OCI-LY7 (cell line): Measurements from ENCODE around the gene TDRD1. TPM values are rescaled to one million over a fixed set of nuclear protein-coding genes. Genes with fewer than 3 reads are reported as not detected.

Experiments
- BruUV-seq: library from RNA; stranded (reverse); fragments of 400-500 nt; replicated peaks from 2 replicates; lab custom pipeline; 2021; lab: Mats Ljungman, UMichigan
- CTCF ChIA-PET: fragments of 300-600 bp; sonication (Branson Sonifier 250); formaldehyde crosslinking; loops from one replicate; lab custom pipeline; 2022; ENCODE audit warnings: antibody characterized with exemption; ENCODE audit not compliant: unreplicated experiment; lab: Charles Lee
- POLR2A ChIA-PET: fragments of 300-600 bp; sonication (Branson Sonifier 250); formaldehyde crosslinking; loops from one replicate; lab custom pipeline; 2022; ENCODE audit warnings: antibody characterized with exemption; lab: Charles Lee
- DNase-seq: peaks from one replicate; pipeline ENCODE4 v3.0.0-alpha.2; 2015; ENCODE audit warnings: low spot score
- H2AFZ ChIP-seq: fragments of 200-600 bp; sonication (generic), shearing (Covaris generic); 2 replicates; pipeline ENCODE4 v1.6.1; 2014; ENCODE audit warnings: mild to moderate bottlenecking, antibody characterized with exemption, low read length, moderate library complexity
- H3K27ac ChIP-seq: fragments of 200-600 bp; sonication (generic); 2 replicates; pipeline ENCODE4 v1.5.1; 2014; ENCODE audit warnings: mixed run types, low read depth, mild to moderate bottlenecking, moderate library complexity, low read length, inconsistent platforms; ENCODE audit not compliant: poor library complexity, severe bottlenecking
- H3K36me3 ChIP-seq: fragments of 200-600 bp; sonication (generic); 2 replicates; pipeline ENCODE4 v1.6.1; 2014; ENCODE audit warnings: mild to moderate bottlenecking, antibody characterized with exemption, low read length, moderate library complexity, mixed read lengths; ENCODE audit not compliant: insufficient read depth
- H3K4me1 ChIP-seq: fragments of 200-600 bp; sonication (generic); 2 replicates; pipeline ENCODE4 v1.5.1; 2014; ENCODE audit warnings: mild to moderate bottlenecking, low read length; ENCODE audit not compliant: insufficient read depth, poor library complexity, severe bottlenecking
- H3K4me2 ChIP-seq: fragments of 200-600 bp; sonication (generic); 2 replicates; pipeline ENCODE4 v1.6.1; 2014; ENCODE audit warnings: mild to moderate bottlenecking, low read length
- H3K4me3 ChIP-seq: fragments of 200-600 bp; sonication (generic); 2 replicates; pipeline ENCODE4 v1.5.1; 2014; ENCODE audit warnings: mild to moderate bottlenecking, low read depth, low read length; ENCODE audit not compliant: poor library complexity, severe bottlenecking
- H3K79me2 ChIP-seq: fragments of 200-600 bp; sonication (generic); 2 replicates; pipeline ENCODE4 v1.6.1; 2016; ENCODE audit warnings: low read depth, mild to moderate bottlenecking, low read length, moderate library complexity, mixed read lengths; ENCODE audit not compliant: insufficient read depth
- H3K9me2 ChIP-seq: fragments of 200-600 bp; sonication (generic); 2 replicates; pipeline ENCODE4 v1.6.1; 2016; ENCODE audit warnings: mild to moderate bottlenecking, low read length, mixed read lengths; ENCODE audit not compliant: insufficient read depth
- H3K9me3 ChIP-seq: fragments of 200-600 bp; sonication (generic); 2 replicates; pipeline ENCODE4 v1.6.1; 2014; ENCODE audit warnings: mild to moderate bottlenecking, mixed run types, low read length, mixed read lengths
- H4K20me1 ChIP-seq: fragments of 200-600 bp; sonication (generic); 2 replicates; pipeline ENCODE4 v1.6.1; 2014; ENCODE audit warnings: mild to moderate bottlenecking, antibody characterized with exemption, low read length, moderate library complexity, mixed read lengths; ENCODE audit not compliant: insufficient read depth
- CTCF ChIP-seq: fragments of 200-600 bp; sonication (generic); conservative IDR thresholded peaks from 2 replicates; pipeline ENCODE4 v1.5.1; 2014; ENCODE audit warnings: mild to moderate bottlenecking, antibody characterized with exemption, low read length, moderate library complexity, mixed read lengths
- EZH2phosphoT487 ChIP-seq: fragments of 200-600 bp; sonication (generic); IDR thresholded peaks from 2 replicates; pipeline ENCODE4 v1.6.1; 2018; ENCODE audit warnings: low read depth, borderline replicate concordance, mild to moderate bottlenecking, mixed run types, antibody characterized with exemption, low read length, moderate library complexity, mixed read lengths
- intact Hi-C: fragments of 100-400 bp; cut with micrococcal nuclease; formaldehyde crosslinking; loops from one replicate; pipeline ENCODE4 v1.10.0; 2022; ENCODE audit not compliant: unreplicated experiment
- total RNA-seq, 2 experiments: library from RNA; depleted of rRNA in 1 of 2; stranded (reverse); fragments of >200 nt in 1 of 2; shearing (Covaris generic) in 1 of 2; gene quantifications; 2 replicates each; pipeline ENCODE4 v1.2.3, GENCODE V29; 2014 to 2022

Gene TDRD1
- total RNA-seq, 2 experiments from 2014 or later = not detected

- Histone ChIP-seq H3K4me2 (no peak overlapping the region), H3K79me2 (no peaks in the 10 kb centered on the region), H4K20me1 (no peaks in the 10 kb centered on the region), H3K4me1 (no peaks in the 10 kb centered on the region), H3K27ac (no peak overlapping the region), H3K36me3 (no peaks in the 10 kb centered on the region), H2AFZ (no peak overlapping the region), H3K9me2 (no peaks in the 10 kb centered on the region), H3K9me3 (no peaks in the 10 kb centered on the region), H3K4me3 (no peak overlapping the region)
- intact Hi-C loops = no loop called here
- no peak for DNase-seq
- ChIA-PET POLR2A (no interaction called here), CTCF (interaction anchor here (0.6 kb wide), 1 partner anchor 449 kb away, joined by 3 read pairs; no protein-coding TSS in a partner anchor)
- no TSS peak for BruUV-seq
- TF ChIP-seq EZH2phosphoT487 (no peak), CTCF (no peak)
These were observed 55.0 kb downstream of the TDRD1 start for GRCh38 chr10:114234132-114234531.

- peak within 1 kb of the TSS; percentile 34 for H3K4me2 ChIP-seq
- no peaks in the 10 kb centered on the region for H3K9me2 ChIP-seq
- no peak within 1 kb of the TSS for H2AFZ ChIP-seq
- CTCF ChIA-PET = no interaction called here
- H3K4me1 ChIP-seq = no peaks in the 10 kb centered on the region
- no peak within 1 kb of the TSS for H3K4me3 ChIP-seq
- peak; percentile 23 for DNase-seq
- POLR2A ChIA-PET = interaction anchor here (0.6 to 0.7 kb wide), 2 partner anchors 504 to 638 kb away, joined by 3 read pairs; no protein-coding TSS in a partner anchor
- intact Hi-C loops = no loop called here
- no peaks in the 10 kb centered on the region for H3K9me3 ChIP-seq
- no peak within 1 kb of the TSS for H3K27ac ChIP-seq
- no peak for TF ChIP-seq EZH2phosphoT487
- TF ChIP-seq CTCF = no peak; the same call in 1 of the 2 replicates
- BruUV-seq = no TSS peak
- H3K79me2 ChIP-seq = no peaks in the 10 kb centered on the region
- H3K36me3 ChIP-seq = no peaks in the 10 kb centered on the region
- H4K20me1 ChIP-seq = no peaks in the 10 kb centered on the region
These were observed 60.2 kb downstream of the TDRD1 start, which contains the start of gene VWA2 for GRCh38 chr10:114239117-114239993. Gene VWA2 (plus strand): TSS chr10:114239254. CDS start chr10:114248714, 9,460 bp downstream.

- Histone ChIP-seq H4K20me1 (no peaks in the 10 kb centered on the region), H3K9me3 (no peaks in the 10 kb centered on the region), H3K4me3 (no peak overlapping the region), H3K4me2 (no peak overlapping the region), H3K79me2 (no peaks in the 10 kb centered on the region), H3K4me1 (no peaks in the 10 kb centered on the region), H2AFZ (no peak overlapping the region), H3K36me3 (no peaks in the 10 kb centered on the region), H3K27ac (no peak overlapping the region), H3K9me2 (no peaks in the 10 kb centered on the region)
- TF ChIP-seq CTCF (no peak), EZH2phosphoT487 (no peak)
- intact Hi-C loops = no loop called here
- DNase-seq = no peak
- no TSS peak for BruUV-seq
- ChIA-PET CTCF (no interaction called here), POLR2A (no interaction called here)
These were observed 60.8 kb downstream of the TDRD1 start for GRCh38 chr10:114239994-114240345.
